OCI-LY7 (cell line): ENCODE data around the gene PBX1.

Experiments used
- CTCF ChIP-seq: fragments of 200-600 bp; sonication (generic); conservative IDR thresholded peaks from 2 replicates; pipeline ENCODE4 v1.5.1; 2014; ENCODE audit warnings: mild to moderate bottlenecking, antibody characterized with exemption, low read length, moderate library complexity, mixed read lengths
- EZH2phosphoT487 ChIP-seq: fragments of 200-600 bp; sonication (generic); IDR thresholded peaks from 2 replicates; pipeline ENCODE4 v1.6.1; 2018; ENCODE audit warnings: low read depth, borderline replicate concordance, mild to moderate bottlenecking, mixed run types, antibody characterized with exemption, low read length, moderate library complexity, mixed read lengths

- TF ChIP-seq EZH2phosphoT487 (no peak), CTCF (no peak)
These were observed 101.8 kb downstream of the PBX1 start for GRCh38 chr1:164660775-164661174.
